SK-N-SH (cell line): ENCODE results near the gene STOML2. TPM values are rescaled to one million over a fixed set of nuclear protein-coding genes. Genes with fewer than 3 reads are reported as not detected.

Source experiments
- CTCF ChIA-PET: fragments of 300-600, 350-600 bp; formaldehyde crosslinking; extraction: SDS; loops from one replicate; lab custom pipeline; 2021; lab: Yijun Ruan, JAX
- POLR2A ChIA-PET: fragments of 350-600 bp; sonication (Branson Sonifier 250); formaldehyde crosslinking; extraction: SDS; loops from one replicate; lab custom pipeline; 2020; ENCODE audit warnings: antibody characterized with exemption, inconsistent platforms; lab: Yijun Ruan, JAX
- DNase-seq: peaks from one replicate; pipeline ENCODE4 v3.0.0; 2012
- H2AFZ ChIP-seq: fragments of 200-600 bp; sonication (generic); 2 replicates; pipeline ENCODE4 v1.8.1; 2016; ENCODE audit warnings: antibody characterized with exemption, mild to moderate bottlenecking, low read depth
- H3F3A ChIP-seq: fragments of 200-600 bp; sonication (generic); replicated peaks from 2 replicates; pipeline ENCODE3; 2016; ENCODE audit warnings: antibody characterized with exemption, mild to moderate bottlenecking; ENCODE audit not compliant: insufficient read depth
- H3K27ac ChIP-seq, 2 experiments: fragments of 200-500 bp in 1 of 2; fragments of 200-600 bp in 1 of 2; sonication (Bioruptor generic) in 1 of 2; sonication (generic), shearing (Covaris generic) in 1 of 2; 2 replicates each; pipeline versions ENCODE4 v1.5.1 to v1.6.1; 2014 to 2016; ENCODE audit warnings: low read depth in 2 of 2, inconsistent platforms in 1 of 2, low read length in 1 of 2, mild to moderate bottlenecking in 1 of 2, mixed read lengths in 1 of 2
- H3K27me3 ChIP-seq: fragments of 200-600 bp; sonication (generic), shearing (Covaris generic); 2 replicates; pipeline ENCODE4 v1.6.1; 2016; ENCODE audit warnings: mixed run types; ENCODE audit not compliant: insufficient read depth
- H3K36me3 ChIP-seq, 2 experiments: fragments of 200-500 bp in 1 of 2; fragments of 200-600 bp in 1 of 2; sonication (Bioruptor generic) in 1 of 2; sonication (generic) in 1 of 2; replicated peaks in 1 of 2; 2 replicates each; pipeline versions ENCODE3 to v1.5.1; 2014 to 2016; ENCODE audit warnings: low read length in 1 of 2, mild to moderate bottlenecking in 1 of 2; ENCODE audit not compliant: insufficient read depth in 2 of 2, control insufficient read depth in 1 of 2
- H3K4me1 ChIP-seq, 2 experiments: fragments of 200-500 bp in 1 of 2; fragments of 200-600 bp in 1 of 2; sonication (Bioruptor generic) in 1 of 2; sonication (generic), shearing (Covaris generic) in 1 of 2; 2 replicates each; pipeline versions ENCODE4 v1.5.1 to v1.6.1; 2014 to 2016; ENCODE audit warnings: low read depth in 1 of 2, low read length in 1 of 2, mixed run types in 1 of 2; ENCODE audit not compliant: insufficient read depth in 2 of 2, control insufficient read depth in 1 of 2
- H3K4me2 ChIP-seq: fragments of 200-600 bp; sonication (generic), shearing (Covaris generic); 2 replicates; pipeline ENCODE4 v1.6.1; 2017; ENCODE audit warnings: mixed run types
- H3K4me3 ChIP-seq, 2 experiments: fragments of 200-500 bp in 1 of 2; fragments of 200-600 bp in 1 of 2; sonication (Bioruptor generic) in 1 of 2; sonication (generic), shearing (Covaris generic) in 1 of 2; 2 replicates each; pipeline versions ENCODE4 v1.5.1 to v1.8.1; 2014 to 2016; ENCODE audit warnings: low read depth in 2 of 2, inconsistent platforms in 1 of 2, low read length in 1 of 2, mild to moderate bottlenecking in 1 of 2, mixed read lengths in 1 of 2, moderate library complexity in 1 of 2
- H3K79me2 ChIP-seq: fragments of 200-600 bp; sonication (generic); 2 replicates; pipeline ENCODE4 v1.8.1; 2017; ENCODE audit warnings: mild to moderate bottlenecking; ENCODE audit not compliant: insufficient read depth
- H3K9ac ChIP-seq: fragments of 200-600 bp; sonication (generic); 2 replicates; pipeline ENCODE4 v1.6.1; 2017; ENCODE audit warnings: mixed run types
- H3K9me2 ChIP-seq: fragments of 200-600 bp; sonication (generic); 2 replicates; pipeline ENCODE4 v1.6.1; 2017; ENCODE audit warnings: mixed run types
- H3K9me3 ChIP-seq: fragments of 200-600 bp; sonication (generic); 2 replicates; pipeline ENCODE4 v1.6.1; 2017; ENCODE audit warnings: mixed run types, mild to moderate bottlenecking, moderate library complexity
- H4K20me1 ChIP-seq: fragments of 200-600 bp; sonication (generic); 2 replicates; pipeline ENCODE4 v1.6.1; 2017; ENCODE audit warnings: mild to moderate bottlenecking, mixed run types; ENCODE audit not compliant: insufficient read depth
- CHD2 ChIP-seq: fragments of 150-350 bp; IDR thresholded peaks from 2 replicates; pipeline ENCODE4 v1.6.1; 2018; ENCODE audit warnings: low read length; ENCODE audit not compliant: partially characterized antibody
- EP300 ChIP-seq, 2 experiments: IDR thresholded peaks; 2 replicates each; pipeline versions ENCODE4 v1.4.0 to v1.6.1; 2012; ENCODE audit warnings: borderline replicate concordance in 1 of 2, low read depth in 1 of 2, low read length in 1 of 2
- EZH2phosphoT487 ChIP-seq: fragments of 200-600 bp; sonication (generic); IDR thresholded peaks from 2 replicates; pipeline ENCODE4 v1.6.1; 2017; ENCODE audit warnings: low read depth, mixed run types, mild to moderate bottlenecking, antibody characterized with exemption, moderate library complexity, borderline replicate concordance
- GABPA ChIP-seq: IDR thresholded peaks from 2 replicates; pipeline ENCODE4 v1.4.0; 2012; ENCODE audit warnings: low read depth, mild to moderate bottlenecking
- GATA2 ChIP-seq: sonication (generic); formaldehyde crosslinking; IDR thresholded peaks from 2 replicates; pipeline ENCODE4 v1.5.0; 2020; ENCODE audit warnings: mild to moderate bottlenecking, missing genetic modification reagents
- MEF2A ChIP-seq: IDR thresholded peaks from 2 replicates; pipeline ENCODE4 v1.4.0; 2012; ENCODE audit warnings: low read depth, borderline replicate concordance
- MXI1 ChIP-seq: IDR thresholded peaks from 2 replicates; pipeline ENCODE4 v1.6.1; 2012; ENCODE audit warnings: mild to moderate bottlenecking, low read depth, low read length, improper control_type of control experiment
- NRF1 ChIP-seq: IDR thresholded peaks from 2 replicates; pipeline ENCODE4 v1.6.1; 2012; ENCODE audit warnings: low read depth, mild to moderate bottlenecking, low read length
- POLR2AphosphoS5 ChIP-seq: IDR thresholded peaks from 2 replicates; pipeline ENCODE4 v1.6.1; 2012; ENCODE audit warnings: low read depth, low read length
- RAD21 ChIP-seq: IDR thresholded peaks from 2 replicates; pipeline ENCODE4 v1.6.1; 2012; ENCODE audit warnings: mild to moderate bottlenecking, low read length
- RCOR1 ChIP-seq: fragments of 150-350 bp; IDR thresholded peaks from 2 replicates; pipeline ENCODE4 v1.6.1; 2017; ENCODE audit warnings: antibody characterized with exemption, low read length
- RXRA ChIP-seq: IDR thresholded peaks from 2 replicates; pipeline ENCODE4 v1.4.0; 2012; ENCODE audit warnings: low read depth, mild to moderate bottlenecking, borderline replicate concordance
- SIN3A ChIP-seq: IDR thresholded peaks from 2 replicates; pipeline ENCODE4 v1.6.1; 2012; ENCODE audit warnings: low read depth, mild to moderate bottlenecking, low read length, moderate library complexity, borderline replicate concordance
- TAF1 ChIP-seq: IDR thresholded peaks from 2 replicates; pipeline ENCODE4 v1.6.1; 2012; ENCODE audit warnings: low read depth, mild to moderate bottlenecking, low read length, moderate library complexity, borderline replicate concordance
- TCF12 ChIP-seq: IDR thresholded peaks from 2 replicates; pipeline ENCODE4 v1.4.0; 2012
- WGBS: methylation state at CpG from one replicate; pipeline ENCODE4 v1.1.6; 2017; ENCODE audit warnings: low lambda C conversion rate; 5-methylcytosine and 5-hydroxymethylcytosine counted together
- polyA plus RNA-seq, 3 experiments: library from polyadenylated mRNA; depleted of rRNA; stranded (reverse); fragments of >200 nt; gene quantifications; 2 replicates each; pipeline ENCODE4 v1.2.3, GENCODE V29; 2012
- TF ChIP-seq, protein P1 (sequence below): IDR thresholded peaks from 2 replicates; pipeline ENCODE4 v1.4.0; 2012; ENCODE audit warnings: low read depth, borderline replicate concordance
- TF ChIP-seq, protein P2 (sequence below): fragments of 150-350 bp; IDR thresholded peaks from 2 replicates; pipeline ENCODE4 v1.6.1; 2016; ENCODE audit warnings: mild to moderate bottlenecking, low read depth, low read length
- TF ChIP-seq, protein P3 (sequence below): IDR thresholded peaks from 2 replicates; pipeline ENCODE4 v1.4.0; 2012; ENCODE audit warnings: low read depth, borderline replicate concordance
- TF ChIP-seq, protein P4 (sequence below): fragments of 200-600 bp; sonication (generic); IDR thresholded peaks from 2 replicates; pipeline ENCODE4 v1.6.1; 2017; ENCODE audit warnings: antibody characterized with exemption, mild to moderate bottlenecking, moderate library complexity

The STOML2 gene
- polyA plus RNA-seq, 1 of the 3 experiments (the other 2 are of a cell fraction): 232 TPM

- Histone ChIP-seq H3K27ac (peak overlapping the region in 1 of 2 experiments; percentile 97; a peak in 2 of 4 replicates), H3F3A (peaks cover 42% of the 10 kb centered on the region), H3K27me3 (no peaks in the 10 kb centered on the region), H2AFZ (peak overlapping the region; percentile 92), H4K20me1 (no peaks in the 10 kb centered on the region), H3K9me2 (no peaks in the 10 kb centered on the region), H3K36me3 (peaks cover 0 to 5% of the 10 kb centered on the region in 2 experiments), H3K79me2 (peaks cover 29% of the 10 kb centered on the region), H3K4me1 (peaks cover 26 to 33% of the 10 kb centered on the region in 2 experiments), H3K9me3 (no peaks in the 10 kb centered on the region), H3K4me3 (peak overlapping the region; percentile 76 to 85), H3K9ac (peak overlapping the region; percentile 93), H3K4me2 (peak overlapping the region; percentile 99)
- WGBS: 5% methylated on average over 12 of the region's 12 CpGs
- no peak for DNase-seq
- ChIA-PET CTCF (interaction anchor here (0.6 to 3.6 kb wide), 27 partner anchors 9 to 439 kb away, joined by 3 to 55 read pairs (median 6); partner anchors contain the start of genes FANCG, STOML2 and UNC13B), POLR2A (interaction anchor here (0.7 kb wide), 1 partner anchor 14 kb away, joined by 4 read pairs; the partner anchor contains the start of gene STOML2)
- TF ChIP-seq TCF12 (no peak), RAD21 (no peak), EZH2phosphoT487 (no peak), RXRA (no peak)
Observed at GRCh38 chr9:35116539-35116897, 13.6 kb upstream of the STOML2 start.

DNA sequence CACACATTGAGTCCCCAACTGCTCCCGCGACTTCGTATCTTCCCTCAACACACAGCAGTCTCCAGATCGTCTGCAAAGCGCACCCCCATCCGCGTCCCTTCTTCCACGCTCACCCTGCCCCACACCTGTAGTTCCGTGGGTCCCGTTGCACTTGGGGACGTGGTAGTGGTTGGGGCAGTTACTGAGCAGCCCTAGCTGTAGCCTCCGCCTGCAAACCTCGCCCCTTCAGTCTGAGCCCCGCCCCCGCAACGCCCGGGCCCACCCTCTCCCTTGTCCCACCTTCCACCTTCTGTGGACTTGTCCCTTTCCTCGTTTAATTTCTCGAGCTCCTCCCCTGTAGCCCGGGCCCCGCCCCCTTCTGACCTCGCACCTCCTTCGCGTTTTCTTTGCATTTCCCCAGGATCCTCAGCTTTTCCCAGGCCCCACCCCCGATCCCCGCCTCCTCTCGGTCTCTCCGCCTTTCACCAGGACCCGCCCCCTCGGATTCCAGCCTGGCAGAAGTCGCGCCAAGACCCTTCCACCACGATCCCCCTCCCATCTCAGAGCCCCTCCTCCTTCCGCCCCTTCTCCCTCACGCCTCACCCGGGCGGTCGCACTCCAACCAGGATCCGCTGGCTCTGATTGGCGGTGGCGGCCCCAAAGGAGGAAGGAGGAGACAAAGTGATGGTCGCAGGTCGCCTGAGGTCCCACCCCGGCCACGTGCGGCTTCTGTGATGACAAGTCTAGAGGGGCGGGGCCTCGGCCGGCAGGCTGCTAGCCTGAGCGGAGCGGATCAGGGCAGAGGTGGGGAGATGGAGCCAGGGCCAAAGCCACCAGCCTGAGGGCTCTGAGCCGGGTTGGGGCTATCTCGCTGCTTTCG is 13.0 kb upstream of the STOML2 start, which contains the start of gene ATOSB:
ATOSB (minus strand) TSS at position 183 of the 859 bp plus-strand sequence. CDS start 7,588 bp downstream, outside the sequence.
- Histone ChIP-seq H3K9me3 (no peaks in the 10 kb centered on the region), H2AFZ (peak within 1 kb of the TSS; percentile 92), H3K9me2 (no peaks in the 10 kb centered on the region), H3K27ac (peak within 1 kb of the TSS; percentile 97 to 98), H3K9ac (peak within 1 kb of the TSS; percentile 93), H3K27me3 (no peaks in the 10 kb centered on the region), H3K4me3 (peak within 1 kb of the TSS; percentile 76 to 85), H3K4me2 (peak within 1 kb of the TSS; percentile 99), H3F3A (peaks cover 42% of the 10 kb centered on the region), H3K36me3 (peaks cover 0 to 5% of the 10 kb centered on the region in 2 experiments), H3K79me2 (peaks cover 32% of the 10 kb centered on the region), H4K20me1 (no peaks in the 10 kb centered on the region), H3K4me1 (peaks cover 26 to 34% of the 10 kb centered on the region in 2 experiments)
- CTCF ChIA-PET: interaction anchor here (0.8 to 3.6 kb wide), 20 partner anchors 9 to 440 kb away, joined by 3 to 55 read pairs (median 7); partner anchors contain the start of genes FANCG, PIGO, STOML2 and UNC13B
- POLR2A ChIA-PET: interaction anchor here (0.6 to 3.2 kb wide), 3 partner anchors 12 to 374 kb away, joined by 3 to 35 read pairs (median 3); partner anchors contain the start of genes FANCG, RUSC2 and STOML2
- 1% methylated on average over 46 of the region's 54 CpGs for WGBS
- DNase-seq: peak; percentile 90
- TF ChIP-seq MXI1 (peak; percentile 98), GABPA (no peak), POLR2AphosphoS5 (peak; percentile 68), CHD2 (peak; percentile 39), RCOR1 (no peak), TAF1 (peak; percentile 40; the same call in 1 of the 2 replicates), MEF2A (no peak), GATA2 (CRISPR knock-in tag) (no peak), SIN3A (peak; percentile 61; the same call in 1 of the 2 replicates), EP300 (IDR thresholded peaks at IDR 0.05; ENCODE audit: borderline replicate concordance in 1 of 2, low read depth in 1 of 2, low read length in 1 of 2) (no peak), RAD21 (no peak), NRF1 (no peak)
- TF ChIP-seq, protein P1, sequence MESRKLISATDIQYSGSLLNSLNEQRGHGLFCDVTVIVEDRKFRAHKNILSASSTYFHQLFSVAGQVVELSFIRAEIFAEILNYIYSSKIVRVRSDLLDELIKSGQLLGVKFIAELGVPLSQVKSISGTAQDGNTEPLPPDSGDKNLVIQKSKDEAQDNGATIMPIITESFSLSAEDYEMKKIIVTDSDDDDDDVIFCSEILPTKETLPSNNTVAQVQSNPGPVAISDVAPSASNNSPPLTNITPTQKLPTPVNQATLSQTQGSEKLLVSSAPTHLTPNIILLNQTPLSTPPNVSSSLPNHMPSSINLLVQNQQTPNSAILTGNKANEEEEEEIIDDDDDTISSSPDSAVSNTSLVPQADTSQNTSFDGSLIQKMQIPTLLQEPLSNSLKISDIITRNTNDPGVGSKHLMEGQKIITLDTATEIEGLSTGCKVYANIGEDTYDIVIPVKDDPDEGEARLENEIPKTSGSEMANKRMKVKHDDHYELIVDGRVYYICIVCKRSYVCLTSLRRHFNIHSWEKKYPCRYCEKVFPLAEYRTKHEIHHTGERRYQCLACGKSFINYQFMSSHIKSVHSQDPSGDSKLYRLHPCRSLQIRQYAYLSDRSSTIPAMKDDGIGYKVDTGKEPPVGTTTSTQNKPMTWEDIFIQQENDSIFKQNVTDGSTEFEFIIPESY: no peak
- TF ChIP-seq, protein P2, sequence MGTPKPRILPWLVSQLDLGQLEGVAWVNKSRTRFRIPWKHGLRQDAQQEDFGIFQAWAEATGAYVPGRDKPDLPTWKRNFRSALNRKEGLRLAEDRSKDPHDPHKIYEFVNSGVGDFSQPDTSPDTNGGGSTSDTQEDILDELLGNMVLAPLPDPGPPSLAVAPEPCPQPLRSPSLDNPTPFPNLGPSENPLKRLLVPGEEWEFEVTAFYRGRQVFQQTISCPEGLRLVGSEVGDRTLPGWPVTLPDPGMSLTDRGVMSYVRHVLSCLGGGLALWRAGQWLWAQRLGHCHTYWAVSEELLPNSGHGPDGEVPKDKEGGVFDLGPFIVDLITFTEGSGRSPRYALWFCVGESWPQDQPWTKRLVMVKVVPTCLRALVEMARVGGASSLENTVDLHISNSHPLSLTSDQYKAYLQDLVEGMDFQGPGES: no peak
- TF ChIP-seq, protein P3, sequence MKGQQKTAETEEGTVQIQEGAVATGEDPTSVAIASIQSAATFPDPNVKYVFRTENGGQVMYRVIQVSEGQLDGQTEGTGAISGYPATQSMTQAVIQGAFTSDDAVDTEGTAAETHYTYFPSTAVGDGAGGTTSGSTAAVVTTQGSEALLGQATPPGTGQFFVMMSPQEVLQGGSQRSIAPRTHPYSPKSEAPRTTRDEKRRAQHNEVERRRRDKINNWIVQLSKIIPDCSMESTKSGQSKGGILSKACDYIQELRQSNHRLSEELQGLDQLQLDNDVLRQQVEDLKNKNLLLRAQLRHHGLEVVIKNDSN: peak; percentile 75; the same call in 1 of the 2 replicates
- TF ChIP-seq, protein P4, sequence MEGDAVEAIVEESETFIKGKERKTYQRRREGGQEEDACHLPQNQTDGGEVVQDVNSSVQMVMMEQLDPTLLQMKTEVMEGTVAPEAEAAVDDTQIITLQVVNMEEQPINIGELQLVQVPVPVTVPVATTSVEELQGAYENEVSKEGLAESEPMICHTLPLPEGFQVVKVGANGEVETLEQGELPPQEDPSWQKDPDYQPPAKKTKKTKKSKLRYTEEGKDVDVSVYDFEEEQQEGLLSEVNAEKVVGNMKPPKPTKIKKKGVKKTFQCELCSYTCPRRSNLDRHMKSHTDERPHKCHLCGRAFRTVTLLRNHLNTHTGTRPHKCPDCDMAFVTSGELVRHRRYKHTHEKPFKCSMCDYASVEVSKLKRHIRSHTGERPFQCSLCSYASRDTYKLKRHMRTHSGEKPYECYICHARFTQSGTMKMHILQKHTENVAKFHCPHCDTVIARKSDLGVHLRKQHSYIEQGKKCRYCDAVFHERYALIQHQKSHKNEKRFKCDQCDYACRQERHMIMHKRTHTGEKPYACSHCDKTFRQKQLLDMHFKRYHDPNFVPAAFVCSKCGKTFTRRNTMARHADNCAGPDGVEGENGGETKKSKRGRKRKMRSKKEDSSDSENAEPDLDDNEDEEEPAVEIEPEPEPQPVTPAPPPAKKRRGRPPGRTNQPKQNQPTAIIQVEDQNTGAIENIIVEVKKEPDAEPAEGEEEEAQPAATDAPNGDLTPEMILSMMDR: no peak
